Measurements from ENCODE around the gene UBL3. TPM values are rescaled to one million over a fixed set of nuclear protein-coding genes. Genes with fewer than 3 reads are reported as not detected.

Gene UBL3
- total and polyA plus RNA-seq, 10 of the 15 experiments (the other 5 are each of a cell fraction or from before 2014, with no cell fraction given), result 5.5 to 13.7 (median 10.6) TPM

GRCh38 chr13:29767006-29767405 is 83.4 kb downstream of the UBL3 start:
- CTCF ChIA-PET, result interaction anchor here (2.4 to 2.9 kb wide), 2 partner anchors 346 to 348 kb away, joined by 6 to 8 read pairs; no protein-coding TSS in a partner anchor
- no peak overlapping the region for H2AFZ ChIP-seq (ENCODE audit: control insufficient read depth, low read depth, low read length)
- no peak for FAIRE-seq
- no peaks in the 10 kb centered on the region for H3K36me3 ChIP-seq (ENCODE audit: control insufficient read depth in 2 of 2, insufficient read depth in 2 of 2, low read length in 1 of 2)
- WGBS (ENCODE audit: insufficient coverage, insufficient replicate concordance, low lambda C conversion rate, missing lambda C conversion rate), result 99% methylated on average over 5 of the region's 5 CpGs
- SMC1A ChIA-PET (ENCODE audit: uncharacterized antibody, unreplicated experiment), result interaction anchor here (0.9 to 2.1 kb wide), 3 partner anchors 79 to 345 kb away, joined by 3 to 5 read pairs (median 3); no protein-coding TSS in a partner anchor
- no peak for TF ChIP-seq RELB (IDR thresholded peaks at IDR 0.05; ENCODE audit: low read depth)
- no peak for TF ChIP-seq ZNF687 (IDR thresholded peaks at IDR 0.05)
- no peak for TF ChIP-seq HSF1 (IDR thresholded peaks at IDR 0.05; ENCODE audit: low read depth, low read length)
- no peak for TF ChIP-seq CHD1 (IDR thresholded peaks at IDR 0.05; ENCODE audit: low read depth, low read length)
- TF ChIP-seq FOS (IDR thresholded peaks at IDR 0.05; ENCODE audit: borderline replicate concordance, extremely low read depth, insufficient read length), result no peak
- no peak for TF ChIP-seq SRF (IDR thresholded peaks at IDR 0.05; ENCODE audit: low read depth in 2 of 2, low read length in 2 of 2)
- TF ChIP-seq NBN (IDR thresholded peaks at IDR 0.05), result no peak
- no peak for TF ChIP-seq BMI1 (IDR thresholded peaks at IDR 0.05; ENCODE audit: borderline replicate concordance)
- TF ChIP-seq IRF4 (IDR thresholded peaks at IDR 0.05; ENCODE audit: low read depth, low read length), result no peak
- TF ChIP-seq NR2F1 (conservative IDR thresholded peaks at IDR 0.05), result no peak
- no peak for TF ChIP-seq GATAD2B (conservative IDR thresholded peaks at IDR 0.05; ENCODE audit: low read depth)
- no peak for TF ChIP-seq CHD2 (IDR thresholded peaks at IDR 0.05; ENCODE audit: borderline replicate concordance, low read depth, low read length)
- no peak for TF ChIP-seq NFYB (IDR thresholded peaks at IDR 0.05; ENCODE audit: insufficient read depth, low read depth, low read length)
- TF ChIP-seq ZNF622 (IDR thresholded peaks at IDR 0.05), result no peak
- H3K79me2 ChIP-seq (ENCODE audit: control insufficient read depth, insufficient read depth, low read length), result no peaks in the 10 kb centered on the region
- DNase-seq (ENCODE audit: low read depth, low spot score), result no peak
- in situ Hi-C loops (cut with MboI), result no loop called here
- H4K20me1 ChIP-seq (ENCODE audit: control insufficient read depth, insufficient read depth), result no peaks in the 10 kb centered on the region
- H3K27ac ChIP-seq (ENCODE audit: control insufficient read depth, insufficient read depth), result no peak overlapping the region
- H3K4me2 ChIP-seq (ENCODE audit: control insufficient read depth, insufficient read depth), result no peak overlapping the region
- no peak overlapping the region for H3K4me3 ChIP-seq
- intact Hi-C loops (cut with micrococcal nuclease; ENCODE audit: unreplicated experiment), result no loop called here
- no TSS peak for BruUV-seq (replicated peaks)
- RAD21 ChIA-PET (ENCODE audit: unreplicated experiment), result no interaction called here
- H3K9me3 ChIP-seq (replicated peaks; ENCODE audit: control insufficient read depth, insufficient read depth, low read length), result no peaks in the 10 kb centered on the region
- POLR2A ChIA-PET, result no interaction called here
- H3K9ac ChIP-seq (ENCODE audit: control insufficient read depth, insufficient read depth, low read length), result no peak overlapping the region
- no peak for ATAC-seq
- no peaks in the 10 kb centered on the region for H3K4me1 ChIP-seq (ENCODE audit: control insufficient read depth, insufficient read depth, low read length)
- no peaks in the 10 kb centered on the region for H3K27me3 ChIP-seq (replicated peaks in 1 of 2; ENCODE audit: control insufficient read depth in 2 of 2, insufficient read depth in 2 of 2, low read length in 1 of 2)
